BJ (cell line): ENCODE data around the gene NKAIN1. TPM values are rescaled to one million over a fixed set of nuclear protein-coding genes. Genes with fewer than 3 reads are reported as not detected.
"Not testable (repeated sequence)": the region's sequence is repeated elsewhere in the genome, so short reads cannot be mapped to it uniquely, and the experiment has no call there.

Experiments
- CTCF ChIA-PET: fragments of 350-600 bp; formaldehyde crosslinking; extraction: SDS; loops from one replicate; lab custom pipeline; 2021; ENCODE audit warnings: antibody characterized with exemption, inconsistent platforms; lab: Yijun Ruan, JAX
- POLR2A ChIA-PET: fragments of 300-600 bp; sonication (Branson Sonifier 250); formaldehyde crosslinking; extraction: SDS; loops from one replicate; lab custom pipeline; 2021; ENCODE audit warnings: antibody characterized with exemption; lab: Charles Lee
- DNase-seq: peaks from one replicate; pipeline ENCODE4 v3.0.0-alpha.2; 2011; ENCODE audit warnings: low read depth
- H3K27me3 ChIP-seq: 2 replicates; pipeline ENCODE4 v1.6.0; 2011; ENCODE audit warnings: low read length; ENCODE audit not compliant: control insufficient read depth, insufficient read depth
- H3K36me3 ChIP-seq: 2 replicates; pipeline ENCODE4 v1.5.1; 2011; ENCODE audit warnings: low read length; ENCODE audit not compliant: control insufficient read depth, insufficient read depth
- H3K4me3 ChIP-seq: 2 replicates; pipeline ENCODE4 v1.5.1; 2011; ENCODE audit warnings: low read depth, mild to moderate bottlenecking, control low read depth, low read length
- CTCF ChIP-seq: IDR thresholded peaks from 2 replicates; pipeline ENCODE4 v1.5.1; 2011; ENCODE audit warnings: low read depth, mild to moderate bottlenecking, control low read depth, inconsistent platforms, low read length, moderate library complexity; ENCODE audit not compliant: insufficient read depth
- polyA plus RNA-seq: library from polyadenylated mRNA; depleted of rRNA; stranded (reverse); fragments of >200 nt; gene quantifications from 2 replicates; pipeline ENCODE4 v1.2.3, GENCODE V29; 2011

NKAIN1 gene
- polyA plus RNA-seq, 1 experiment = 0.17 TPM

- no peak overlapping the region for H3K4me3 ChIP-seq
- peaks cover 16% of the 10 kb centered on the region for H3K27me3 ChIP-seq
- no peak for TF ChIP-seq CTCF
- CTCF ChIA-PET = interaction anchor here (0.6 to 6.4 kb wide), 22 partner anchors 8 to 606 kb away, joined by 3 to 73 read pairs (median 7); no protein-coding TSS in a partner anchor
- no peaks in the 10 kb centered on the region for H3K36me3 ChIP-seq
- POLR2A ChIA-PET = no interaction called here
- DNase-seq = no peak
Measured at GRCh38 chr1:31183126-31183525, 56.6 kb downstream of the NKAIN1 start.

- Histone ChIP-seq H3K4me3 (0 out of 2 replicates have a peak overlapping the region, but pooled peaks have one; percentile 7), H3K27me3 (peaks cover 16% of the 10 kb centered on the region), H3K36me3 (no peaks in the 10 kb centered on the region)
- DNase-seq = peak; percentile 51
- peak; percentile 60 for TF ChIP-seq CTCF
- ChIA-PET POLR2A (no interaction called here), CTCF (interaction anchor here (0.7 to 6.4 kb wide), 19 partner anchors 9 to 356 kb away, joined by 3 to 73 read pairs (median 6); no protein-coding TSS in a partner anchor)
Measured at GRCh38 chr1:31182352-31182751, 57.3 kb downstream of the NKAIN1 start.

- ChIA-PET CTCF (interaction anchor here (0.6 to 6.4 kb wide), 26 partner anchors 8 to 1349 kb away, joined by 3 to 73 read pairs (median 4); no protein-coding TSS in a partner anchor), POLR2A (no interaction called here)
- Histone ChIP-seq H3K27me3 (peaks cover 10% of the 10 kb centered on the region), H3K36me3 (no peaks in the 10 kb centered on the region), H3K4me3 (0 out of 2 replicates have a peak overlapping the region, but pooled peaks have one; percentile 7)
- no peak for DNase-seq
- peak; percentile 67 for TF ChIP-seq CTCF
Measured at GRCh38 chr1:31181515-31182343, 58.0 kb downstream of the NKAIN1 start.

GRCh38 chr1:31180338-31180737 is 59.3 kb downstream of the NKAIN1 start:
- Histone ChIP-seq H3K4me3 (no peak overlapping the region), H3K27me3 (peaks cover 7% of the 10 kb centered on the region), H3K36me3 (no peaks in the 10 kb centered on the region)
- no peak for TF ChIP-seq CTCF
- DNase-seq = no peak
- CTCF ChIA-PET = interaction anchor here (0.7 to 6.4 kb wide), 7 partner anchors 10 to 369 kb away, joined by 3 to 73 read pairs (median 10); no protein-coding TSS in a partner anchor
- POLR2A ChIA-PET = no interaction called here

GRCh38 chr1:31176291-31176690 is 63.4 kb downstream of the NKAIN1 start:
- H3K27me3 ChIP-seq, H3K4me3 ChIP-seq, CTCF ChIA-PET, H3K36me3 ChIP-seq, DNase-seq, POLR2A ChIA-PET: not testable (repeated sequence)
